GM20000 (cell line): ENCODE data around the gene CAPNS1.
"Not testable (repeated sequence)": the region's sequence is repeated elsewhere in the genome, so short reads cannot be mapped to it uniquely, and the experiment has no call there.

Experiments
- DNase-seq: peaks from one replicate; pipeline ENCODE4 v3.0.0; 2012; ENCODE audit warnings: low spot score
- TF ChIP-seq, protein P1 (sequence below): IDR thresholded peaks from 2 replicates; pipeline ENCODE4 v1.5.1; 2012; ENCODE audit warnings: mild to moderate bottlenecking, control low read depth; ENCODE audit errors: extremely low read depth, missing control alignments

The CAPNS1 gene

GRCh38 chr19:36125557-36125956 is 14.3 kb upstream of the CAPNS1 start:
- TF ChIP-seq, protein P1, sequence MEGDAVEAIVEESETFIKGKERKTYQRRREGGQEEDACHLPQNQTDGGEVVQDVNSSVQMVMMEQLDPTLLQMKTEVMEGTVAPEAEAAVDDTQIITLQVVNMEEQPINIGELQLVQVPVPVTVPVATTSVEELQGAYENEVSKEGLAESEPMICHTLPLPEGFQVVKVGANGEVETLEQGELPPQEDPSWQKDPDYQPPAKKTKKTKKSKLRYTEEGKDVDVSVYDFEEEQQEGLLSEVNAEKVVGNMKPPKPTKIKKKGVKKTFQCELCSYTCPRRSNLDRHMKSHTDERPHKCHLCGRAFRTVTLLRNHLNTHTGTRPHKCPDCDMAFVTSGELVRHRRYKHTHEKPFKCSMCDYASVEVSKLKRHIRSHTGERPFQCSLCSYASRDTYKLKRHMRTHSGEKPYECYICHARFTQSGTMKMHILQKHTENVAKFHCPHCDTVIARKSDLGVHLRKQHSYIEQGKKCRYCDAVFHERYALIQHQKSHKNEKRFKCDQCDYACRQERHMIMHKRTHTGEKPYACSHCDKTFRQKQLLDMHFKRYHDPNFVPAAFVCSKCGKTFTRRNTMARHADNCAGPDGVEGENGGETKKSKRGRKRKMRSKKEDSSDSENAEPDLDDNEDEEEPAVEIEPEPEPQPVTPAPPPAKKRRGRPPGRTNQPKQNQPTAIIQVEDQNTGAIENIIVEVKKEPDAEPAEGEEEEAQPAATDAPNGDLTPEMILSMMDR: no peak
- peak; percentile 57 for DNase-seq

GRCh38 chr19:36128392-36128736 is 11.5 kb upstream of the CAPNS1 start:
- no peak for DNase-seq
- TF ChIP-seq, protein P1: no peak

DNA sequence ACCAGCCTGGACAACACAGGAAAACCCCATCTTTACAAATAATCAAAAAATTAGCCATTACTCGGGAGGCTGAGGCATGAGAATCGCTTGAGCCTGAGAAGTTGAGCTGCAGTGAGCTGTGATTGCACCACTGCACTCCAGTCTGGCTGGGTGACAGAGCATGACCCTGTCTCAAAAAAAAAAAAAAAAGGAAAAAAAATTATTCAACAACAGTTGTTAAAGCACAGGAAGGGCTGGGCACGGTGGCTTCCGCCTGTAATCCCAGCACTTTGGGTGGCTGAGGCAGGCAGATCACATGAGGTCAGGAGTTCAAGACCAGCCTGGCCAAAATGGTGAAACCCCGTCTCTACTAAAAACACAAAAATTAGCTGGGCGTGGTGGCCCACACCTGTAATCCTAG is 8.6 kb upstream of the CAPNS1 start:
- not testable (repeated sequence) for DNase-seq

- not testable (repeated sequence) for DNase-seq
Measured at GRCh38 chr19:36134867-36135266, 5.0 kb upstream of the CAPNS1 start.

GRCh38 chr19:36136964-36137686 is 2.7 kb upstream of the CAPNS1 start:
- no peak for DNase-seq
- TF ChIP-seq, protein P1: no peak

DNA sequence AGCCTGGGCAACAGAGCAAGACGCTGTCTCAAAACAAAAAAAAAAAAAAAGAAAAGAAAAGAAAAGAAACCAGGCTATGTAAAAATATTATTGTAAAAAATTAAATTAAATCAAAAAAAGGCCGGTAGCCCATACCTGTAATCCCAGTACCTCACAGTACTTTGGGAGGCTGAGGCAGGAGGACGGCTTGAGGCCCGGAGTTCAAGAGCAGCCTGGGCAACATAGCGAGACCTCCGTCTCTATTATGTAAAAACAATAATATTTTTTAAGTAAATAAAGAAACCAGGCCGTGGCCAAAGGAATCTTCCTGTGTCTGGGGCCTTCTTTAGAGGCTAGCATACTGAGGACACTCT is 770 bp upstream of the CAPNS1 start:
- no peak for DNase-seq
- TF ChIP-seq, protein P1: no peak

DNA sequence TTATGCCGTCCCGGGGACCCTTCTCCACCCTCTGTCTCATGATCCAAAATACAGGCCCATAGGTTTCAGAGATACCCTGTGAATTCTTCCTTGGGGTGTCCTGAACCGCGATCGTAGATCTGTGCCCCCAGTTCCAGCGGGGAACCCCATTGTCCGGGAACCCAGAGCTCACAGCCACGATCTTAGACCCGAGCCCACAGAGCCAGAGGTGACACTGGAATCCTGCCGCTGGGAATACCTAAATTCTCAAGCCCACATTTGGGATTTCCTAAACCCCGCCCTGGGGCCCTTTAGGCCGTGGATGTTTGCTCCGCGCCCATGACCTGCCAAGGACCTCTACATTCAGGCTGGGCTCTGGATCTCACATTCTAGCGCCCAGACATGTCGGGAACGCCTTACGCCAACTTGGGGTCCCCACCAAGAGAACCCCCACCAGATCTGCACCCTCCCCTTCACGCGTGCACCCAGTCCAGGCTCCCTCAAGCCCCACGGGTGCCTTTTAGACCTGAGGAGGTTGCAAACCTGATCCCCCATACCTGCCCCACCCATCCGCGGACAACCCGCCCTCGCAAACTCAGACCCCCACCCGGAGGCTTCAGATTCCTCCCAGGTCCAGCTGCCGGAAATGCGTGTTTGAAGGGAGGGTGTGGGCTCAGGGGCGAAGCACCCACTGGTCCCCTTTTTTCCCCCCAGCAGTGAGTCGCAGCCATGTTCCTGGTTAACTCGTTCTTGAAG is 605 bp downstream of the CAPNS1 start:
- DNase-seq: peak; percentile 87
- TF ChIP-seq, protein P1: no peak

- DNase-seq: peak; percentile 96
- TF ChIP-seq, protein P1: no peak
Measured at GRCh38 chr19:36141039-36141927, 1.4 kb downstream of the CAPNS1 start.
